GM12878 (cell line): ENCODE results near the gene TPSB2. TPM values are rescaled to one million over a fixed set of nuclear protein-coding genes. Genes with fewer than 3 reads are reported as not detected.

Experiments
- ATAC-seq: fragments of 200-7000 bp; cut with Tn5 transposase; 3 replicates; pipeline ENCODE4 v1.9.1; 2020; ENCODE audit warnings: mild to moderate bottlenecking, moderate library complexity
- BruUV-seq: library from RNA; stranded (reverse); fragments of 400-500 nt; replicated peaks from 2 replicates; lab custom pipeline; 2021; lab: Mats Ljungman, UMichigan
- CTCF ChIA-PET: fragments of 300-600 bp; sonication (Branson Sonifier 250); formaldehyde crosslinking; extraction: SDS; loops from one replicate; lab custom pipeline; 2021; ENCODE audit warnings: inconsistent platforms; lab: Yijun Ruan, JAX
- POLR2A ChIA-PET: fragments of 350-600 bp; formaldehyde crosslinking; extraction: SDS; loops from one replicate; lab custom pipeline; 2021; ENCODE audit warnings: inconsistent platforms; lab: Charles Lee
- RAD21 ChIA-PET: fragments of 300-600 bp; sonication (Branson Sonifier 250); formaldehyde crosslinking; loops from one replicate; lab custom pipeline; 2023; ENCODE audit warnings: antibody characterized with exemption; ENCODE audit not compliant: unreplicated experiment; lab: Charles Lee
- SMC1A ChIA-PET: fragments of 300-600 bp; sonication (Branson Sonifier 250); formaldehyde crosslinking; loops from one replicate; lab custom pipeline; 2023; ENCODE audit not compliant: unreplicated experiment, uncharacterized antibody; lab: Charles Lee
- DNase-seq: peaks from one replicate; pipeline ENCODE4 v3.0.0-alpha.2; 2011; ENCODE audit warnings: low read depth, low spot score
- FAIRE-seq: peaks from 3 replicates; lab custom pipeline; 2011; peaks lifted over from hg19 to GRCh38; lab: Jason Lieb, UNC
- H2AFZ ChIP-seq: 2 replicates; pipeline ENCODE4 v1.6.0; 2011; ENCODE audit warnings: low read depth, low read length, control low read depth; ENCODE audit not compliant: control insufficient read depth
- H3K27ac ChIP-seq: 2 replicates; pipeline ENCODE4 v1.5.1; 2011; ENCODE audit warnings: control low read depth; ENCODE audit not compliant: control insufficient read depth, insufficient read depth
- H3K27me3 ChIP-seq, 2 experiments: replicated peaks in 1 of 2; 2 replicates each; pipeline versions ENCODE4 v1.6.0 to v1.6.1; 2011; ENCODE audit warnings: low read length in 1 of 2; ENCODE audit not compliant: control insufficient read depth in 2 of 2, insufficient read depth in 2 of 2
- H3K36me3 ChIP-seq, 2 experiments: 2 replicates each; pipeline ENCODE4 v1.5.1; 2011; ENCODE audit warnings: low read length in 1 of 2; ENCODE audit not compliant: control insufficient read depth in 2 of 2, insufficient read depth in 2 of 2
- H3K4me1 ChIP-seq: 2 replicates; pipeline ENCODE4 v1.6.1; 2011; ENCODE audit warnings: mild to moderate bottlenecking, low read length, moderate library complexity, mixed read lengths; ENCODE audit not compliant: control insufficient read depth, insufficient read depth
- H3K4me2 ChIP-seq: 2 replicates; pipeline ENCODE4 v1.6.0; 2011; ENCODE audit warnings: control low read depth; ENCODE audit not compliant: control insufficient read depth, insufficient read depth
- H3K4me3 ChIP-seq: fragments of 200-600 bp; sonication (generic); 2 replicates; pipeline ENCODE4 v1.5.1; 2016
- H3K79me2 ChIP-seq: 2 replicates; pipeline ENCODE4 v1.6.0; 2011; ENCODE audit warnings: low read length; ENCODE audit not compliant: control insufficient read depth, insufficient read depth
- H3K9ac ChIP-seq: 2 replicates; pipeline ENCODE4 v1.8.0; 2011; ENCODE audit warnings: low read length, control low read depth, mixed read lengths; ENCODE audit not compliant: control insufficient read depth, insufficient read depth
- H3K9me3 ChIP-seq: replicated peaks from 3 replicates; pipeline ENCODE4 v1.5.1; 2011; ENCODE audit warnings: mild to moderate bottlenecking, low read length; ENCODE audit not compliant: control insufficient read depth, insufficient read depth
- H4K20me1 ChIP-seq: 2 replicates; pipeline ENCODE4 v1.6.0; 2011; ENCODE audit not compliant: control insufficient read depth, insufficient read depth
- KLF5 ChIP-seq: fragments of 450-650 bp; IDR thresholded peaks from 2 replicates; pipeline ENCODE4 v1.6.1; 2014; ENCODE audit warnings: mild to moderate bottlenecking; ENCODE audit not compliant: partially characterized antibody
- LARP7 ChIP-seq: fragments of 450-650 bp; IDR thresholded peaks from 2 replicates; pipeline ENCODE4 v1.6.1; 2017; ENCODE audit warnings: mild to moderate bottlenecking
- PKNOX1 ChIP-seq: fragments of 450-650 bp; IDR thresholded peaks from 2 replicates; pipeline ENCODE4 v1.6.1; 2016; ENCODE audit warnings: mild to moderate bottlenecking
- WGBS: methylation state at CpG from one replicate; pipeline ENCODE4 v1.1.6; 2016; ENCODE audit warnings: low lambda C conversion rate; ENCODE audit not compliant: insufficient replicate concordance, insufficient coverage; ENCODE audit errors: missing lambda C conversion rate; 5-methylcytosine and 5-hydroxymethylcytosine counted together
- in situ Hi-C: fragments of 300-500 bp; cut with MboI; formaldehyde crosslinking; loops from 9 replicates; pipeline ENCODE4 v1.14.3; 2018; ENCODE audit warnings: mixed read lengths
- intact Hi-C: fragments of 100-400 bp; cut with micrococcal nuclease; formaldehyde crosslinking; loops from one replicate; pipeline ENCODE4 v1.14.2; 2022; ENCODE audit not compliant: unreplicated experiment
- polyA plus RNA-seq, 11 experiments: library from polyadenylated mRNA; depleted of rRNA in 4 of 11; unstranded in 6 of 11; stranded (reverse) in 5 of 11; fragments of >200 nt; fragmentation: Nextera tagmentation in 4 of 11; fragmentation: Illumina TruSeq in 1 of 11; extraction: Ambion mirVana in 4 of 11; extraction: Trizol in 1 of 11; gene quantifications; 1 replicate in 1 of 11; 2 replicates in 10 of 11; pipeline versions ENCODE4 v1.2.1 to v1.2.3, GENCODE V29; 2011 to 2016; ENCODE audit warnings: inconsistent platforms in 2 of 11, missing spikeins in 2 of 11, low read depth in 1 of 11
- total RNA-seq, 4 experiments: library from RNA; depleted of rRNA in 3 of 4; stranded (reverse); fragments of >200 nt in 3 of 4; fragmentation: Illumina TruSeq in 1 of 4; extraction: Trizol in 1 of 4; gene quantifications; 2 replicates each; pipeline versions ENCODE4 v1.2.1 to v1.2.3, GENCODE V29; 2013 to 2021

The TPSB2 gene
- total and polyA plus RNA-seq, 10 of the 15 experiments (the other 5 are each of a cell fraction or from before 2014, with no cell fraction given): not detected

GRCh38 chr16:1214719-1215118, 15.3 kb downstream of the TPSB2 start (continued):
- TF ChIP-seq PKNOX1 (no peak), LARP7 (no peak)

GRCh38 chr16:1213796-1214372, 16.1 kb downstream of the TPSB2 start:
- H3K36me3 ChIP-seq: no peaks in the 10 kb centered on the region
- no peaks in the 10 kb centered on the region for H3K79me2 ChIP-seq
- ATAC-seq: no peak
- H2AFZ ChIP-seq: no peak overlapping the region
- FAIRE-seq: no peak
- H3K4me1 ChIP-seq: no peaks in the 10 kb centered on the region
- ChIA-PET RAD21 (no interaction called here), CTCF (no interaction called here), POLR2A (no interaction called here), SMC1A (no interaction called here)
- no peak for DNase-seq
- no peaks in the 10 kb centered on the region for H3K9me3 ChIP-seq
- intact Hi-C loops: no loop called here
- H3K4me2 ChIP-seq: no peak overlapping the region
- 62% methylated on average over 24 of the region's 25 CpGs for whole genome bisulfite sequencing
- no peaks in the 10 kb centered on the region for H4K20me1 ChIP-seq
- no peaks in the 10 kb centered on the region for H3K27me3 ChIP-seq
- no peak overlapping the region for H3K4me3 ChIP-seq
- no peak overlapping the region for H3K9ac ChIP-seq
- TF ChIP-seq PKNOX1 (no peak), KLF5 (no peak)
- no TSS peak for BruUV-seq
- in situ Hi-C loops: no loop called here
- H3K27ac ChIP-seq: no peak overlapping the region
